DOHH2 (cell line): ENCODE measurements around the gene TMOD4.

Experiments used
- CTCF ChIP-seq: fragments of 200-600 bp; sonication (generic); IDR thresholded peaks from one replicate; pipeline ENCODE4 v1.5.1; 2014; ENCODE audit warnings: antibody characterized with exemption, mild to moderate bottlenecking, low read depth, low read length; ENCODE audit not compliant: poor library complexity, severe bottlenecking
- EZH2phosphoT487 ChIP-seq: fragments of 200-600 bp; sonication (generic); IDR thresholded peaks from 2 replicates; pipeline ENCODE4 v1.6.1; 2017; ENCODE audit warnings: borderline replicate concordance, mild to moderate bottlenecking, antibody characterized with exemption, low read length, moderate library complexity, mixed read lengths

- TF ChIP-seq EZH2phosphoT487 (no peak), CTCF (no peak)
Observed at GRCh38 chr1:151143057-151143435, 32.7 kb downstream of the TMOD4 start.
